Keratinocyte (primary cell): ENCODE measurements around the gene KCNQ1OT1. TPM values are rescaled to one million over a fixed set of nuclear protein-coding genes. Genes with fewer than 3 reads are reported as not detected.

ENCODE experiments used
- DNase-seq: peaks from one replicate; pipeline ENCODE4 v3.0.0-alpha.2; 2011; ENCODE audit warnings: low read depth, missing footprints, low spot score
- FAIRE-seq: peaks from 2 replicates; lab custom pipeline; 2011; peaks lifted over from hg19 to GRCh38; lab: Jason Lieb, UNC
- H2AFZ ChIP-seq: 2 replicates; pipeline ENCODE4 v1.6.0; 2012; ENCODE audit warnings: low read length, control low read depth, inconsistent platforms; ENCODE audit not compliant: control insufficient read depth
- H3K27ac ChIP-seq: 2 replicates; pipeline ENCODE4 v1.5.1; 2011; ENCODE audit warnings: low read length; ENCODE audit not compliant: control insufficient read depth, insufficient read depth
- H3K27me3 ChIP-seq: 3 replicates; pipeline ENCODE4 v1.6.0; 2011; ENCODE audit warnings: low read length; ENCODE audit not compliant: control insufficient read depth, insufficient read depth; ENCODE audit errors: extremely low read depth
- H3K36me3 ChIP-seq, 2 experiments: 2 replicates in 1 of 2; 3 replicates in 1 of 2; pipeline ENCODE4 v1.5.1; 2011; ENCODE audit warnings: low read length in 2 of 2, mild to moderate bottlenecking in 1 of 2; ENCODE audit not compliant: control insufficient read depth in 2 of 2, insufficient read depth in 2 of 2; ENCODE audit errors: extremely low read depth in 1 of 2
- H3K4me1 ChIP-seq: 3 replicates; pipeline ENCODE4 v1.5.1; 2011; ENCODE audit warnings: low read length; ENCODE audit not compliant: control insufficient read depth, insufficient read depth; ENCODE audit errors: extremely low read depth
- H3K4me2 ChIP-seq: 3 replicates; pipeline ENCODE4 v1.6.0; 2011; ENCODE audit warnings: low read depth, low read length; ENCODE audit not compliant: control insufficient read depth, insufficient read depth; ENCODE audit errors: extremely low read depth
- H3K4me3 ChIP-seq, 3 experiments: fragments of 200-600 bp in 1 of 3; sonication (generic) in 1 of 3; 2 replicates in 2 of 3; 3 replicates in 1 of 3; pipeline ENCODE4 v1.5.1; 2011 to 2016; ENCODE audit warnings: low read length in 3 of 3, mild to moderate bottlenecking in 3 of 3, control low read depth in 2 of 3, inconsistent platforms in 1 of 3, low read depth in 1 of 3, mixed read lengths in 1 of 3, mixed run types in 1 of 3, moderate library complexity in 1 of 3; ENCODE audit not compliant: control insufficient read depth in 2 of 3, insufficient read depth in 2 of 3; ENCODE audit errors: extremely low read depth in 1 of 3
- H3K79me2 ChIP-seq: 2 replicates; pipeline ENCODE4 v1.6.0; 2012; ENCODE audit warnings: low read length; ENCODE audit not compliant: control insufficient read depth, insufficient read depth
- H3K9ac ChIP-seq: 3 replicates; pipeline ENCODE4 v1.6.0; 2011; ENCODE audit warnings: low read length; ENCODE audit not compliant: control insufficient read depth, insufficient read depth; ENCODE audit errors: extremely low read depth
- H3K9me1 ChIP-seq: 3 replicates; pipeline ENCODE4 v1.6.0; 2011; ENCODE audit warnings: low read length; ENCODE audit not compliant: control insufficient read depth, insufficient read depth; ENCODE audit errors: extremely low read depth
- H3K9me3 ChIP-seq: 2 replicates; pipeline ENCODE4 v1.5.1; 2012; ENCODE audit warnings: low read depth, low read length; ENCODE audit not compliant: control insufficient read depth
- H4K20me1 ChIP-seq: 3 replicates; pipeline ENCODE4 v1.6.0; 2011; ENCODE audit warnings: low read length; ENCODE audit not compliant: control insufficient read depth, insufficient read depth; ENCODE audit errors: extremely low read depth
- EZH2 ChIP-seq: IDR thresholded peaks from one replicate; pipeline ENCODE4 v1.6.1; 2012; ENCODE audit warnings: inconsistent platforms, mild to moderate bottlenecking, low read length, moderate library complexity
- dilution Hi-C: fragments of 300-500 bp; cut with MboI; formaldehyde crosslinking; loops from one replicate; pipeline ENCODE4 v1.7.0; 2020; ENCODE audit warnings: low sequenced_read_pairs; ENCODE audit not compliant: extremely low pct_ligation_motif_present
- polyA plus RNA-seq, 5 experiments: library from polyadenylated mRNA; depleted of rRNA in 3 of 5; stranded (reverse) in 3 of 5; stranded (forward) in 1 of 5; unstranded in 1 of 5; fragments of >200 nt; gene quantifications; 1 replicate in 1 of 5; 2 replicates in 3 of 5; 3 replicates in 1 of 5; pipeline versions ENCODE4 v1.2.1 to v1.2.3, GENCODE V29; 2011 to 2012; ENCODE audit warnings: missing spikeins in 2 of 5, low read depth in 1 of 5, low replicate concordance in 1 of 5
- TF ChIP-seq, protein P1 (sequence below), 3 experiments: IDR thresholded peaks in 1 of 3; conservative IDR thresholded peaks in 1 of 3; optimal IDR thresholded peaks in 1 of 3; 2 replicates in 2 of 3; 3 replicates in 1 of 3; pipeline versions ENCODE3 to v1.5.1; 2011; ENCODE audit warnings: low read length in 3 of 3, mild to moderate bottlenecking in 3 of 3, moderate library complexity in 2 of 3, control low read depth in 1 of 3, inconsistent platforms in 1 of 3; ENCODE audit not compliant: insufficient read depth in 2 of 3; ENCODE audit errors: extremely low read depth in 1 of 3

KCNQ1OT1 gene
- polyA plus RNA-seq, 1 donor (not counting 4 experiments of a cell fraction or from before 2014, with no cell fraction given), result 0.07 TPM

DNA sequence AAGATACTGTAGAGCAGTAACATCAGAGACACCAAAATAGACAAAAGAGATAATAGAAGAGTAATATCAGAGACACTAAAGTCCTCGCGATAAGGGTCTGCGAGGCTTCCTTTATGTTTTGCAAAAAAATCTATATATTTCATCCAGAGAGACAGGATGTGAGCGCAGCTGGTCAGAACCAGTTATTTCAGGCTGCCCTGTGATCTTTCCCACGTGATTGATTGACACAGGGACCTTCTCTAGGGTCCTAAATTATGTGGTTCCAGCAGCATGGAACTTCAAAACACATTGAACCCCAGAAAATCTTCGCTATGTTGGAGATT is 136.9 kb downstream of the KCNQ1OT1 start:
- DNase-seq, result no peak
- Histone ChIP-seq H3K4me3 (no peak overlapping the region), H3K4me1 (no peaks in the 10 kb centered on the region), H3K36me3 (no peaks in the 10 kb centered on the region), H3K9me1 (no peaks in the 10 kb centered on the region), H3K79me2 (no peaks in the 10 kb centered on the region), H3K27me3 (no peaks in the 10 kb centered on the region), H2AFZ (no peak overlapping the region), H3K27ac (no peak overlapping the region), H3K9ac (no peak overlapping the region), H3K4me2 (no peak overlapping the region), H3K9me3 (no peaks in the 10 kb centered on the region), H4K20me1 (no peaks in the 10 kb centered on the region)
- dilution Hi-C loops, result no loop called here
- no peak for TF ChIP-seq EZH2
- TF ChIP-seq, protein P1, sequence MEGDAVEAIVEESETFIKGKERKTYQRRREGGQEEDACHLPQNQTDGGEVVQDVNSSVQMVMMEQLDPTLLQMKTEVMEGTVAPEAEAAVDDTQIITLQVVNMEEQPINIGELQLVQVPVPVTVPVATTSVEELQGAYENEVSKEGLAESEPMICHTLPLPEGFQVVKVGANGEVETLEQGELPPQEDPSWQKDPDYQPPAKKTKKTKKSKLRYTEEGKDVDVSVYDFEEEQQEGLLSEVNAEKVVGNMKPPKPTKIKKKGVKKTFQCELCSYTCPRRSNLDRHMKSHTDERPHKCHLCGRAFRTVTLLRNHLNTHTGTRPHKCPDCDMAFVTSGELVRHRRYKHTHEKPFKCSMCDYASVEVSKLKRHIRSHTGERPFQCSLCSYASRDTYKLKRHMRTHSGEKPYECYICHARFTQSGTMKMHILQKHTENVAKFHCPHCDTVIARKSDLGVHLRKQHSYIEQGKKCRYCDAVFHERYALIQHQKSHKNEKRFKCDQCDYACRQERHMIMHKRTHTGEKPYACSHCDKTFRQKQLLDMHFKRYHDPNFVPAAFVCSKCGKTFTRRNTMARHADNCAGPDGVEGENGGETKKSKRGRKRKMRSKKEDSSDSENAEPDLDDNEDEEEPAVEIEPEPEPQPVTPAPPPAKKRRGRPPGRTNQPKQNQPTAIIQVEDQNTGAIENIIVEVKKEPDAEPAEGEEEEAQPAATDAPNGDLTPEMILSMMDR (optimal IDR thresholded peaks at IDR 0.05 in 1 of 3, IDR thresholded peaks at IDR 0.05 in 1 of 3, conservative IDR thresholded peaks at IDR 0.05 in 1 of 3; ENCODE audit: extremely low read depth in 1 of 3, insufficient read depth in 2 of 3, low read length in 3 of 3), result no peak
- no peak for FAIRE-seq

DNA sequence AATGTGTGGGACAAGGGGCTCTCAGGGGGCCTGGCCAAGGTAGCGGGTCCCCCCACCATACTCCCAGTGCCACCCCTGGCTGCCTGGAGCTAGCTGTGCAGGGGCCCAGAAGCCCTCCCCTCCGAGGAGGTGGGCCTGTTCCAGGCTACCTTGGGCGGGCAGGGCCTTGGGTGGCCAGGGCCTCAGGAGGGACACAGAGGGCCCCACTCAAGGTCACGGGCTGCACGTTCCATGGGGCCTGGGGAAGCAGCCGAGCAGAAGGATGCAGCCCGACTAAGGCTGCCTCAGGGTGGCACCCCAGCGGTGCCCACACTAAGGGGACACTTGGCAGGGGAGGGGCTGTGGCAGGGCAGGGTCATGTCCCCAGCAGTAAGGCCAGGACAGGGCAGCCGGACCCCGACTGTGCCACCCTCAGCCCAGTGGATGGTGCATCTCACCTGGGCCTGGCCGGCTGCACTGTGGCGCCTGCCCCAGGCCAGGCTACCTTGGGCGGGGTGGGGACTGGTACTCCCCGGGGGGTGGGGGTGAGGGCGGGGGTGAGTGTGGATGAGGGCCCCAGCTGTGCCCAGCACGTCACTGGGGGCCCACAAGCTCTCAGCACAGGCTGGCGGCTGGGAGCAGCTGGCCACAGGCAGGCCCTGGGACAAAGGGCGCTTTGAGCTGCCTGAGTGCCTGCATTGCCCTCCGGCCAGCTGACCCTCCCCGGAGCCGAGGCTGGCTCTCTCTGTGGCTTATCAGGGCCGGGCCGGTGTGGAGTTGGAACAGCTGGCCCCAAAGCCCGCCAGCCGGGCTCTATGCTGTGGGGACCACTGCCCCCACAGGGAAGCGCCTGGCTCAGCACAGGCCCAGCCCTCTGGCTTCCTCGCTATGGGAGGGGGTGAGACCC is 137.9 kb downstream of the KCNQ1OT1 start:
- TF ChIP-seq, protein P1 (optimal IDR thresholded peaks at IDR 0.05 in 1 of 3, IDR thresholded peaks at IDR 0.05 in 1 of 3, conservative IDR thresholded peaks at IDR 0.05 in 1 of 3; ENCODE audit: extremely low read depth in 1 of 3, insufficient read depth in 2 of 3, low read length in 3 of 3), result no peak
- no peak for TF ChIP-seq EZH2
- H3K27ac ChIP-seq, result no peak overlapping the region
- no peaks in the 10 kb centered on the region for H3K9me1 ChIP-seq
- H3K9me3 ChIP-seq, result no peaks in the 10 kb centered on the region
- H3K27me3 ChIP-seq, result no peaks in the 10 kb centered on the region
- no peaks in the 10 kb centered on the region for H3K36me3 ChIP-seq
- DNase-seq (no peak), FAIRE-seq (no peak)
- H3K4me1 ChIP-seq, result no peaks in the 10 kb centered on the region
- dilution Hi-C loops, result no loop called here
- H3K4me3 ChIP-seq, result no peak overlapping the region
- no peaks in the 10 kb centered on the region for H4K20me1 ChIP-seq
- no peak overlapping the region for H2AFZ ChIP-seq
- H3K79me2 ChIP-seq, result no peaks in the 10 kb centered on the region
- H3K9ac ChIP-seq, result no peak overlapping the region
- H3K4me2 ChIP-seq, result no peak overlapping the region
